ENCODE measurements around the gene PPP6R2. TPM values are rescaled to one million over a fixed set of nuclear protein-coding genes. Genes with fewer than 3 reads are reported as not detected.

Gene PPP6R2
- total and polyA plus RNA-seq, 2 of the 8 experiments (the other 6 are each of a cell fraction or from before 2014, with no cell fraction given): 25.0 to 32.2 TPM

DNA sequence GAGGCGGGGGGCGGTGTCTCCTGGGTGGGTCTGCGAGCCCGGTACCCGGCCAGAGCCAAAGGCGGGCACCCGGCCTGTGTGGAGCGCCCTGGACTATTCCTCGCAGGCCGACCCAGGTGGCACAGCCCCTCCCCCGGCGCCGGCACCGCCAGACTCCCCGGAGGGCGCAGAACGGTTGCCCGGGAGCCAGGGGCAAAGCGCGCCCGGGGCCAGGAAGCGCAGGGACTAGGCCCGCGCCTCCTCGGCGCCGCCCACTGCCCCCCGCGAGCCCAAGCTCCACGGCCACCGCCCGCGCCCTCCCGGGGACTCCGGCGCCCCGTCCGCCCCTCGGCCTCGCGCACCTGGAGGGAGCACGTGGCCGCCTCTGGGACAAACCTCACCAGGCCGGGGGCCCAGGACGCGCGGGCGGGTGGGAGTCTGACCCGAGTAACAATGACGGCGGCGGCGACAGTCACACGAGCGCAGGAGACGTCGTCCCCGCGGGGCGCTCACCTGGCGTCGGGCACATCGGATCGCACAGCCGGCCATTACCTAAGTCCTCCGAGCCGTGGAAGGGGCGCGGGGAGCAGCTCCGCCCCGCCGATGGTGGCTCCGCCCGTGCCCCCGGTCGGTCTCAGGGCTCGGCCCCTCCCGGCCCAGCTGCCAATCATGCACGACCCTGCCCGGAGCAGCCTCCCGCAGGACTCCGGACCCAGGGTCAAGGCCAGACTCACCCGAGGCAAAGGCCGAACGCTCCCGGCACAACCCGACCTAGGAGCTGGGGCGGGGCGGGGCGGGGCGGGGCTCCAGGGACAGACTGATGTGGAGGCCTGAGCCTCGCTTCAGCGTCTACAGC, 43.1 kb upstream of the PPP6R2 start (continued):
- TF ChIP-seq SIX5 (IDR thresholded peaks at IDR 0.05; ENCODE audit: low read depth, low read length): no peak
- TF ChIP-seq JUND (IDR thresholded peaks at IDR 0.05; ENCODE audit: low read length): no peak
- TF ChIP-seq EZH2 (IDR thresholded peaks at IDR 0.05; ENCODE audit: low read depth, low read length, severe bottlenecking): no peak
- TF ChIP-seq MAFK (IDR thresholded peaks at IDR 0.05; ENCODE audit: low read depth, low read length): no peak
- TF ChIP-seq SAP30 (IDR thresholded peaks at IDR 0.05; ENCODE audit: insufficient read depth, insufficient replicate concordance, low read length): no peak
- TF ChIP-seq, protein P1, sequence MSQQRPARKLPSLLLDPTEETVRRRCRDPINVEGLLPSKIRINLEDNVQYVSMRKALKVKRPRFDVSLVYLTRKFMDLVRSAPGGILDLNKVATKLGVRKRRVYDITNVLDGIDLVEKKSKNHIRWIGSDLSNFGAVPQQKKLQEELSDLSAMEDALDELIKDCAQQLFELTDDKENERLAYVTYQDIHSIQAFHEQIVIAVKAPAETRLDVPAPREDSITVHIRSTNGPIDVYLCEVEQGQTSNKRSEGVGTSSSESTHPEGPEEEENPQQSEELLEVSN (IDR thresholded peaks at IDR 0.05): peak; percentile 76
- no peak for TF ChIP-seq GABPA (IDR thresholded peaks at IDR 0.05; ENCODE audit: borderline replicate concordance, insufficient read depth, low read length)
- no peak for TF ChIP-seq CBX8 (IDR thresholded peaks at IDR 0.05; ENCODE audit: borderline replicate concordance, low read depth, low read length)
- TF ChIP-seq TBP (IDR thresholded peaks at IDR 0.05; ENCODE audit: low read depth, low read length): no peak
- TF ChIP-seq PHF8 (conservative IDR thresholded peaks at IDR 0.05; ENCODE audit: low read depth, low read length): no peak
- no peak for TF ChIP-seq GTF2F1 (IDR thresholded peaks at IDR 0.05; ENCODE audit: borderline replicate concordance, low read depth, low read length)
- no peak for TF ChIP-seq RAD21 (IDR thresholded peaks at IDR 0.05 in 1 of 2, conservative IDR thresholded peaks at IDR 0.05 in 1 of 2; ENCODE audit: low read depth in 2 of 2, low read length in 2 of 2)
- TF ChIP-seq SRF (IDR thresholded peaks at IDR 0.05; ENCODE audit: low read depth, low read length): no peak
- no peak for TF ChIP-seq POU5F1 (IDR thresholded peaks at IDR 0.05; ENCODE audit: low read depth, low read length)
- TF ChIP-seq, protein P2, sequence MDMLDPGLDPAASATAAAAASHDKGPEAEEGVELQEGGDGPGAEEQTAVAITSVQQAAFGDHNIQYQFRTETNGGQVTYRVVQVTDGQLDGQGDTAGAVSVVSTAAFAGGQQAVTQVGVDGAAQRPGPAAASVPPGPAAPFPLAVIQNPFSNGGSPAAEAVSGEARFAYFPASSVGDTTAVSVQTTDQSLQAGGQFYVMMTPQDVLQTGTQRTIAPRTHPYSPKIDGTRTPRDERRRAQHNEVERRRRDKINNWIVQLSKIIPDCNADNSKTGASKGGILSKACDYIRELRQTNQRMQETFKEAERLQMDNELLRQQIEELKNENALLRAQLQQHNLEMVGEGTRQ (IDR thresholded peaks at IDR 0.05; ENCODE audit: low read length): no peak
- peak; percentile 71 for TF ChIP-seq YY1 (IDR thresholded peaks at IDR 0.05; ENCODE audit: low read depth, low read length)
- no peak for TF ChIP-seq NANOG (IDR thresholded peaks at IDR 0.05; ENCODE audit: insufficient read depth, low read depth, low read length, poor library complexity, severe bottlenecking)
- no peak for TF ChIP-seq POLR2AphosphoS5 (IDR thresholded peaks at IDR 0.05; ENCODE audit: low read depth, low read length)
- TF ChIP-seq, protein P3, sequence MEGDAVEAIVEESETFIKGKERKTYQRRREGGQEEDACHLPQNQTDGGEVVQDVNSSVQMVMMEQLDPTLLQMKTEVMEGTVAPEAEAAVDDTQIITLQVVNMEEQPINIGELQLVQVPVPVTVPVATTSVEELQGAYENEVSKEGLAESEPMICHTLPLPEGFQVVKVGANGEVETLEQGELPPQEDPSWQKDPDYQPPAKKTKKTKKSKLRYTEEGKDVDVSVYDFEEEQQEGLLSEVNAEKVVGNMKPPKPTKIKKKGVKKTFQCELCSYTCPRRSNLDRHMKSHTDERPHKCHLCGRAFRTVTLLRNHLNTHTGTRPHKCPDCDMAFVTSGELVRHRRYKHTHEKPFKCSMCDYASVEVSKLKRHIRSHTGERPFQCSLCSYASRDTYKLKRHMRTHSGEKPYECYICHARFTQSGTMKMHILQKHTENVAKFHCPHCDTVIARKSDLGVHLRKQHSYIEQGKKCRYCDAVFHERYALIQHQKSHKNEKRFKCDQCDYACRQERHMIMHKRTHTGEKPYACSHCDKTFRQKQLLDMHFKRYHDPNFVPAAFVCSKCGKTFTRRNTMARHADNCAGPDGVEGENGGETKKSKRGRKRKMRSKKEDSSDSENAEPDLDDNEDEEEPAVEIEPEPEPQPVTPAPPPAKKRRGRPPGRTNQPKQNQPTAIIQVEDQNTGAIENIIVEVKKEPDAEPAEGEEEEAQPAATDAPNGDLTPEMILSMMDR (IDR thresholded peaks at IDR 0.05; ENCODE audit: control extremely low read depth in 1 of 3, insufficient read depth in 1 of 3, low read depth in 1 of 3, low read length in 3 of 3): no peak
